ENCODE data around the gene LAMB1. TPM values are rescaled to one million over a fixed set of nuclear protein-coding genes. Genes with fewer than 3 reads are reported as not detected.
"Not testable (repeated sequence)": the region's sequence is repeated elsewhere in the genome, so short reads cannot be mapped to it uniquely, and the experiment has no call there.

Gene LAMB1
- total RNA-seq, 1 donor from 2014 or later = 60.0 TPM

DNA sequence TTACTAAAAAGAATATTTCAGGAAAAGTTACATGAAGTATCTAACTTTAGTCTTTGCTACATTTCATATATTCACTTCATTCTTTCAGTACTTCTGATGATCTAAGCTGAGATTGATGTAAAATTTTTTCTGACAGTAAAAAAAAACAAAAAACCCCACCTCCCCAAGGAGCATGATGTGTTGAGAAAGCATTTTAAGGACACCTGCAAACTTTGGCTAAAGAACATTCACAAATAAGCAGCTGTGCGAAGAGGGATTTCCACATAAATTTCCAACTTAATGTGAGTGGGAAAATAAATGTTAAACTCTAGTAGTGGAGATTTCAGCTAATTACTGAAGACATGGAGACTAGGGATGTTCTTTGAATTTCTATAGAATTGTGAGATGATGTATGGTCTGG is 76.5 kb downstream of the LAMB1 start:
- intact Hi-C loops (cut with micrococcal nuclease) = no loop called here
- DNase-seq = no peak

GRCh38 chr7:107924841-107925504 is 78.0 kb downstream of the LAMB1 start:
- Histone ChIP-seq H3K36me3 (peaks cover 93% of the 10 kb centered on the region), H3K9me3 (replicated peaks) (no peaks in the 10 kb centered on the region), H3K4me3 (no peak overlapping the region), H3K27me3 (ENCODE audit: low read depth) (no peaks in the 10 kb centered on the region), H3K27ac (replicated peaks) (peak overlapping the region; percentile 32), H3K4me1 (peaks cover 20% of the 10 kb centered on the region)
- intact Hi-C loops (cut with micrococcal nuclease) = no loop called here
- no peak for TF ChIP-seq CTCF (IDR thresholded peaks at IDR 0.05; ENCODE audit: borderline replicate concordance)
- DNase-seq = no peak

More for the DNA sequence above, 76.5 kb downstream of the LAMB1 start:
- TF ChIP-seq CTCF (IDR thresholded peaks at IDR 0.05; ENCODE audit: borderline replicate concordance) = no peak
- H3K36me3 ChIP-seq = peaks cover 96% of the 10 kb centered on the region
- H3K27me3 ChIP-seq (ENCODE audit: low read depth) = no peaks in the 10 kb centered on the region
- peak overlapping the region; percentile 32 for H3K27ac ChIP-seq (replicated peaks)
- H3K4me3 ChIP-seq = no peak overlapping the region
- H3K9me3 ChIP-seq (replicated peaks) = no peaks in the 10 kb centered on the region
- peaks cover 13% of the 10 kb centered on the region for H3K4me1 ChIP-seq

DNA sequence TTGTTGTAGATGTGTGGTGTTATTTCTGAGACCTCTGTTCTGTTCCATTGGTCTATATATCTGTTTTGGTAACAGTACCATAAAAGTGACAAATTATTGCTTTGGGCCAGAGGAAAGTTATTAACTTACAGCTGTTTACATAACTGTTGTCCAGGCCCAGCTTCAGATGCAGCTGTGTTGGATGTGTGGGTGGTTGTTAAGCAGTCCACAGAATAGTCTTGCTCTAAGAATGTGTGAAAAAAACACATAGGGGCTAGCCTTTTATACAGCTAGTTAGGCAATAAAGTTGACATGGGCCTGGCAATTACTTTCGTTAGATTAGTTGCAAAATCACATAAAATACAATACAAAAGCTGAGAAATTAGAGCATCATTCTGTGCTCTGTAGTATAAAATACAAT is 80.1 kb downstream of the LAMB1 start:
- Histone ChIP-seq H3K4me1 (peaks cover 23% of the 10 kb centered on the region), H3K36me3 (peaks cover 93% of the 10 kb centered on the region), H3K27ac (replicated peaks) (no peak overlapping the region), H3K27me3 (ENCODE audit: low read depth) (no peaks in the 10 kb centered on the region), H3K9me3 (replicated peaks) (no peaks in the 10 kb centered on the region), H3K4me3 (no peak overlapping the region)
- no peak for DNase-seq
- intact Hi-C loops (cut with micrococcal nuclease) = no loop called here
- TF ChIP-seq CTCF (IDR thresholded peaks at IDR 0.05; ENCODE audit: borderline replicate concordance) = no peak

- H3K27ac ChIP-seq (replicated peaks); H3K27me3 ChIP-seq (ENCODE audit: low read depth); H3K9me3 ChIP-seq (replicated peaks); intact Hi-C loops (cut with micrococcal nuclease); H3K4me3 ChIP-seq; DNase-seq: not testable (repeated sequence)
- Histone ChIP-seq H3K36me3 (peaks cover 94% of the 10 kb centered on the region), H3K4me1 (peaks cover 23% of the 10 kb centered on the region)
Measured at GRCh38 chr7:107921826-107922225, 81.1 kb downstream of the LAMB1 start.

- Histone ChIP-seq H3K4me1 (peaks cover 20% of the 10 kb centered on the region), H3K27ac (replicated peaks) (peak overlapping the region; percentile 10), H3K4me3 (no peak overlapping the region), H3K36me3 (peaks cover 94% of the 10 kb centered on the region), H3K27me3 (ENCODE audit: low read depth) (no peaks in the 10 kb centered on the region), H3K9me3 (replicated peaks) (no peaks in the 10 kb centered on the region)
- DNase-seq = no peak
- TF ChIP-seq CTCF (IDR thresholded peaks at IDR 0.05; ENCODE audit: borderline replicate concordance) = no peak
- intact Hi-C loops (cut with micrococcal nuclease) = no loop called here
Measured at GRCh38 chr7:107920048-107920772, 82.8 kb downstream of the LAMB1 start.

- intact Hi-C loops (cut with micrococcal nuclease) = no loop called here
- Histone ChIP-seq H3K27me3 (ENCODE audit: low read depth) (no peaks in the 10 kb centered on the region), H3K4me1 (peaks cover 27% of the 10 kb centered on the region), H3K36me3 (peaks cover 83% of the 10 kb centered on the region), H3K4me3 (no peak overlapping the region), H3K9me3 (replicated peaks) (no peaks in the 10 kb centered on the region), H3K27ac (replicated peaks) (no peak overlapping the region)
- DNase-seq = no peak
- TF ChIP-seq CTCF (IDR thresholded peaks at IDR 0.05; ENCODE audit: borderline replicate concordance) = no peak
Measured at GRCh38 chr7:107918948-107919347, 84.0 kb downstream of the LAMB1 start.

All from left ventricle myocardium inferior (tissue), 1 donor.